HT1080 (cell line): ENCODE measurements around the gene TMEM205. TPM values are rescaled to one million over a fixed set of nuclear protein-coding genes. Genes with fewer than 3 reads are reported as not detected.
"Not testable (repeated sequence)": the region's sequence is repeated elsewhere in the genome, so short reads cannot be mapped to it uniquely, and the experiment has no call there.

Experiments
- DNase-seq: peaks from one replicate; pipeline ENCODE4 v3.0.0-alpha.2; 2015; ENCODE audit warnings: low read depth
- total RNA-seq: library from RNA; depleted of rRNA; stranded (reverse); fragments of >200 nt; shearing (Covaris generic); gene quantifications from 2 replicates; pipeline ENCODE4 v1.2.3, GENCODE V29; 2014

Gene TMEM205
- total RNA-seq, 1 experiment from 2014 or later: 2.3 TPM

GRCh38 chr19:11373166-11373884, 27.3 kb upstream of the TMEM205 start:
- no peak for DNase-seq

GRCh38 chr19:11370744-11371143, 24.7 kb upstream of the TMEM205 start:
- DNase-seq: no peak

- no peak for DNase-seq
Measured at GRCh38 chr19:11367528-11367927, 21.5 kb upstream of the TMEM205 start.

- no peak for DNase-seq
Measured at GRCh38 chr19:11365557-11366117, 19.6 kb upstream of the TMEM205 start.

GRCh38 chr19:11364935-11365334, 18.9 kb upstream of the TMEM205 start:
- DNase-seq: no peak

- no peak for DNase-seq
Measured at GRCh38 chr19:11364296-11364904, 18.3 kb upstream of the TMEM205 start.

- DNase-seq: no peak
Measured at GRCh38 chr19:11363881-11364280, 17.8 kb upstream of the TMEM205 start.

- no peak for DNase-seq
Measured at GRCh38 chr19:11361771-11362731, 16.0 kb upstream of the TMEM205 start.

GRCh38 chr19:11361037-11361770, 15.1 kb upstream of the TMEM205 start:
- no peak for DNase-seq

GRCh38 chr19:11359421-11359820, 13.4 kb upstream of the TMEM205 start:
- no peak for DNase-seq

- DNase-seq: no peak
Measured at GRCh38 chr19:11356676-11357550, 10.8 kb upstream of the TMEM205 start.

GRCh38 chr19:11356074-11356397, 10.0 kb upstream of the TMEM205 start:
- DNase-seq: no peak

- no peak for DNase-seq
Measured at GRCh38 chr19:11355160-11356073, 9.3 kb upstream of the TMEM205 start, which contains the start of gene PLPPR2. PLPPR2 (plus strand) TSS chr19:11355432; CDS start chr19:11357674, 2,242 bp downstream.

GRCh38 chr19:11354102-11354501, 8.0 kb upstream of the TMEM205 start:
- DNase-seq: not testable (repeated sequence)

GRCh38 chr19:11349171-11349570, 3.1 kb upstream of the TMEM205 start:
- no peak for DNase-seq

- DNase-seq: no peak
Measured at GRCh38 chr19:11347546-11348039, 1.5 kb upstream of the TMEM205 start.

- no peak for DNase-seq
Measured at GRCh38 chr19:11345122-11345803, 805 bp downstream of the TMEM205 start.

- DNase-seq: no peak
Measured at GRCh38 chr19:11342429-11342828, 3.6 kb downstream of the TMEM205 start.
